Brain microvascular endothelial cell (primary cell): Measurements from ENCODE around the gene NNAT.

Experiments used
- DNase-seq: peaks from one replicate; pipeline ENCODE4 v3.0.0-alpha.2; 2020
- H3K27ac ChIP-seq: fragments of 250-450 bp; sonication (Bioruptor Pico); 2 replicates; pipeline ENCODE4 v1.5.1; 2020; ENCODE audit warnings: mild to moderate bottlenecking, moderate library complexity
- H3K27me3 ChIP-seq: fragments of 250-450 bp; sonication (Bioruptor Pico); replicated peaks from 2 replicates; pipeline ENCODE4 v1.5.1; 2020; ENCODE audit warnings: mild to moderate bottlenecking
- H3K36me3 ChIP-seq: fragments of 250-450 bp; sonication (Bioruptor Pico); replicated peaks from 2 replicates; pipeline ENCODE4 v1.5.1; 2020; ENCODE audit warnings: mild to moderate bottlenecking
- H3K4me3 ChIP-seq: 2 replicates; pipeline ENCODE4 v1.5.1; 2011; ENCODE audit warnings: low read depth, mild to moderate bottlenecking, control low read depth, low read length, moderate library complexity
- CTCF ChIP-seq: IDR thresholded peaks from 2 replicates; pipeline ENCODE4 v1.5.1; 2011; ENCODE audit warnings: low read depth, mild to moderate bottlenecking, moderate library complexity, low read length, control low read depth, inconsistent platforms; ENCODE audit errors: missing control alignments
- in situ Hi-C: cut with HindIII; loops from 2 replicates; pipeline ENCODE4 v1.10.0; 2017; ENCODE audit warnings: low sequenced_read_pairs, low pct_ligation_motif_present

Gene NNAT

GRCh38 chr20:37498066-37498665 is 22.9 kb upstream of the NNAT start:
- H3K36me3 ChIP-seq, result no peaks in the 10 kb centered on the region
- in situ Hi-C loops, result no loop called here

GRCh38 chr20:37500311-37500710 is 20.7 kb upstream of the NNAT start:
- TF ChIP-seq CTCF, result no peak
- in situ Hi-C loops, result no loop called here
- Histone ChIP-seq H3K27ac (no peak overlapping the region), H3K36me3 (no peaks in the 10 kb centered on the region), H3K4me3 (no peak overlapping the region), H3K27me3 (no peaks in the 10 kb centered on the region)
- no peak for DNase-seq

More at GRCh38 chr20:37498066-37498665, 22.9 kb upstream of the NNAT start:
- H3K4me3 ChIP-seq, result no peak overlapping the region
- no peak for TF ChIP-seq CTCF
- no peak for DNase-seq
- H3K27me3 ChIP-seq, result no peaks in the 10 kb centered on the region
- no peak overlapping the region for H3K27ac ChIP-seq

GRCh38 chr20:37501940-37502339 is 19.1 kb upstream of the NNAT start:
- no peak overlapping the region for H3K27ac ChIP-seq
- H3K4me3 ChIP-seq, result no peak overlapping the region
- H3K27me3 ChIP-seq, result no peaks in the 10 kb centered on the region
- TF ChIP-seq CTCF, result peak; percentile 3
- no peaks in the 10 kb centered on the region for H3K36me3 ChIP-seq
- DNase-seq, result no peak
- in situ Hi-C loops, result no loop called here

GRCh38 chr20:37502654-37503053 is 18.4 kb upstream of the NNAT start:
- H3K36me3 ChIP-seq, result no peaks in the 10 kb centered on the region
- no peak overlapping the region for H3K27ac ChIP-seq
- in situ Hi-C loops, result no loop called here
- no peak for DNase-seq
- H3K4me3 ChIP-seq, result no peak overlapping the region
- no peak for TF ChIP-seq CTCF
- H3K27me3 ChIP-seq, result no peaks in the 10 kb centered on the region

GRCh38 chr20:37503256-37503927 is 17.7 kb upstream of the NNAT start:
- no peaks in the 10 kb centered on the region for H3K27me3 ChIP-seq
- no peak for TF ChIP-seq CTCF
- H3K27ac ChIP-seq, result no peak overlapping the region
- no peak overlapping the region for H3K4me3 ChIP-seq
- H3K36me3 ChIP-seq, result no peaks in the 10 kb centered on the region
- DNase-seq, result no peak
- in situ Hi-C loops, result no loop called here
